Liver (tissue), 9 donors: ENCODE data around the gene GOLGA7B. TPM values are rescaled to one million over a fixed set of nuclear protein-coding genes. Genes with fewer than 3 reads are reported as not detected.

Experiments used
- DNase-seq: peaks from one replicate; pipeline ENCODE4 v3.0.0-alpha.2; 2017; ENCODE audit warnings: low spot score
- H3K27ac ChIP-seq, 2 donors: one replicate each; pipeline ENCODE4 v1.7.0; 2013; ENCODE audit warnings: inconsistent platforms in 2 of 2, low read length in 2 of 2, control low read depth in 1 of 2, low read depth in 1 of 2, mild to moderate bottlenecking in 1 of 2
- H3K27me3 ChIP-seq, 4 donors: one replicate each; pipeline versions ENCODE4 v1.6.1 to v1.7.0; 2013; ENCODE audit warnings: low read length in 3 of 4, inconsistent platforms in 1 of 4, mild to moderate bottlenecking in 1 of 4, moderate library complexity in 1 of 4; ENCODE audit not compliant: control insufficient read depth in 4 of 4, insufficient read depth in 4 of 4
- H3K36me3 ChIP-seq, 4 donors: one replicate each; pipeline versions ENCODE4 v1.6.1 to v1.7.0; 2013; ENCODE audit warnings: low read length in 3 of 4, mild to moderate bottlenecking in 3 of 4, low read depth in 1 of 4, moderate library complexity in 1 of 4; ENCODE audit not compliant: control insufficient read depth in 4 of 4, insufficient read depth in 3 of 4
- H3K4me1 ChIP-seq, 4 donors: one replicate each; pipeline versions ENCODE4 v1.6.1 to v1.7.0; 2013; ENCODE audit warnings: low read length in 3 of 4, mild to moderate bottlenecking in 3 of 4, moderate library complexity in 1 of 4; ENCODE audit not compliant: control insufficient read depth in 4 of 4, insufficient read depth in 4 of 4
- H3K4me3 ChIP-seq, 3 donors: one replicate each; pipeline versions ENCODE4 v1.6.1 to v1.7.0; 2013; ENCODE audit warnings: low read length in 3 of 3, control low read depth in 1 of 3, low read depth in 1 of 3, mild to moderate bottlenecking in 1 of 3
- H3K9ac ChIP-seq, 2 donors: one replicate each; pipeline ENCODE4 v1.7.0; 2013; ENCODE audit warnings: low read length in 2 of 2, mild to moderate bottlenecking in 2 of 2, moderate library complexity in 2 of 2, control low read depth in 1 of 2, low read depth in 1 of 2
- H3K9me3 ChIP-seq, 4 donors: one replicate each; pipeline versions ENCODE4 v1.6.1 to v1.7.0; 2013; ENCODE audit warnings: low read length in 3 of 4; ENCODE audit not compliant: control insufficient read depth in 4 of 4
- EGR1 ChIP-seq, 2 donors: IDR thresholded peaks; 2 replicates each; pipeline ENCODE4 v1.6.1; 2016 to 2018; ENCODE audit warnings: antibody characterized with exemption in 2 of 2, low read depth in 2 of 2
- FOXA1 ChIP-seq: IDR thresholded peaks from 2 replicates; pipeline ENCODE4 v1.6.1; 2016; ENCODE audit warnings: antibody characterized with exemption
- GABPA ChIP-seq, 2 donors: IDR thresholded peaks in 1 of 2; conservative IDR thresholded peaks in 1 of 2; 2 replicates each; pipeline ENCODE4 v1.6.1; 2016; ENCODE audit warnings: antibody characterized with exemption in 2 of 2, mild to moderate bottlenecking in 1 of 2, moderate library complexity in 1 of 2
- HNF4G ChIP-seq: IDR thresholded peaks from 2 replicates; pipeline ENCODE4 v1.6.1; 2016; ENCODE audit warnings: antibody characterized with exemption
- JUND ChIP-seq, 2 donors: IDR thresholded peaks; 2 replicates each; pipeline ENCODE4 v1.6.1; 2016; ENCODE audit warnings: antibody characterized with exemption in 2 of 2
- NR2F2 ChIP-seq: IDR thresholded peaks from 2 replicates; pipeline ENCODE4 v1.6.1; 2016; ENCODE audit warnings: antibody characterized with exemption
- RAD21 ChIP-seq, 2 donors: IDR thresholded peaks; 2 replicates each; pipeline ENCODE4 v1.6.1; 2016; ENCODE audit warnings: antibody characterized with exemption in 2 of 2, mild to moderate bottlenecking in 2 of 2
- RXRA ChIP-seq, 2 donors: IDR thresholded peaks; 2 replicates each; pipeline ENCODE4 v1.6.1; 2017 to 2018; ENCODE audit warnings: antibody characterized with exemption in 2 of 2, mild to moderate bottlenecking in 1 of 2
- SP1 ChIP-seq: IDR thresholded peaks from 2 replicates; pipeline ENCODE4 v1.6.1; 2018; ENCODE audit warnings: antibody characterized with exemption, mild to moderate bottlenecking
- TAF1 ChIP-seq: conservative IDR thresholded peaks from 2 replicates; pipeline ENCODE4 v1.6.1; 2016; ENCODE audit warnings: antibody characterized with exemption, mild to moderate bottlenecking
- YY1 ChIP-seq: IDR thresholded peaks from 2 replicates; pipeline ENCODE4 v1.6.1; 2016; ENCODE audit warnings: antibody characterized with exemption, mild to moderate bottlenecking
- WGBS: extraction: QIAGEN DNeasy Blood & Tissue Kit; methylation state at CpG from one replicate; pipeline ENCODE4 v1.1.7; 2013; 5-methylcytosine and 5-hydroxymethylcytosine counted together
- polyA plus RNA-seq, 2 donors: library from polyadenylated mRNA; stranded (reverse) in 1 of 2; unstranded in 1 of 2; fragments of 200-250 nt in 1 of 2; fragments of >200 nt in 1 of 2; fragmentation: Nextera tagmentation in 1 of 2; extraction: Ambion mirVana in 1 of 2; gene quantifications; one replicate each; pipeline versions ENCODE4 v1.2.1 to v1.2.3, GENCODE V29; 2013 to 2015
- total RNA-seq, 2 donors: library from RNA; depleted of rRNA; stranded (reverse); fragments of >200 nt; gene quantifications; one replicate each; pipeline ENCODE4 v1.2.3, GENCODE V29; 2014
- TF ChIP-seq, protein P1 (sequence below): IDR thresholded peaks from 2 replicates; pipeline ENCODE4 v1.6.1; 2016; ENCODE audit warnings: antibody characterized with exemption
- TF ChIP-seq, protein P2 (sequence below): IDR thresholded peaks from 2 replicates; pipeline ENCODE4 v1.6.1; 2016; ENCODE audit warnings: antibody characterized with exemption
- TF ChIP-seq, protein P3 (sequence below): fragments of 150-350 bp; IDR thresholded peaks from 2 replicates; pipeline ENCODE4 v1.5.1; 2017; ENCODE audit warnings: improper control_type of control experiment, low read depth, low read length; ENCODE audit not compliant: missing input control
- donor health status: healthy.
- donor health status: healthy.
- donor health status: healthy.
- donor health status: healthy.
- donor health status: healthy.

GOLGA7B gene
- total and polyA plus RNA-seq, 4 donors = 0.05 to 0.63 (median 0.40) TPM

DNA sequence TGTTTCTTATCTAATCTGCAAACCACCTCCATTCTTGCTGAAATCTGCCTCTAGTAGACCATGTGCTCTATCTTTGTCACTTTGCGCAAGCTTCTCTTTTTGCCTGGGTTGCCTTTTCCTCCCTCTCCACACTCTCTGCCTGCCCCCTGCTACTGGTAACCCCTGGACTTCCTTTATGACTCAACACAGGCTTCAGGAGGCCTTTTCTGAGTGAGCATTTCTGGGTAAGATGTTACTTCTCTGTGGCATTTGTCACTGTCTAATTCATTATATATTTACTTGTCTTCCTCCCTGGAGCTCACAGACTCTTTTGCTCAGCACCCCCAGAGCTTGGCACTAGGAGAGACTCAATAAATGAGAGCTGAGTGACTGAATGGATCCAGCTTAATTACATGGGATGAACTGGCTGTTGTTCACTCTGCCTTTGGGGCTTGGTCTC is 8.4 kb downstream of the GOLGA7B start:
- Histone ChIP-seq H3K9me3 (no peaks in the 10 kb centered on the region), H3K4me3 (no peak overlapping the region), H3K36me3 (no peaks in the 10 kb centered on the region), H3K4me1 (no peaks in the 10 kb centered on the region), H3K27ac (no peak overlapping the region), H3K27me3 (peaks cover 0 to 2% (median 0%) of the 10 kb centered on the region in 4 donors), H3K9ac (no peak overlapping the region)
- no peak for DNase-seq
- TF ChIP-seq RXRA (IDR thresholded peaks at IDR 0.05) (no peak), HNF4G (no peak), JUND (IDR thresholded peaks at IDR 0.05) (peak in 1 of 2 donors; percentile 8)
- 59% methylated on average over 1 of the region's 1 CpG for WGBS

DNA sequence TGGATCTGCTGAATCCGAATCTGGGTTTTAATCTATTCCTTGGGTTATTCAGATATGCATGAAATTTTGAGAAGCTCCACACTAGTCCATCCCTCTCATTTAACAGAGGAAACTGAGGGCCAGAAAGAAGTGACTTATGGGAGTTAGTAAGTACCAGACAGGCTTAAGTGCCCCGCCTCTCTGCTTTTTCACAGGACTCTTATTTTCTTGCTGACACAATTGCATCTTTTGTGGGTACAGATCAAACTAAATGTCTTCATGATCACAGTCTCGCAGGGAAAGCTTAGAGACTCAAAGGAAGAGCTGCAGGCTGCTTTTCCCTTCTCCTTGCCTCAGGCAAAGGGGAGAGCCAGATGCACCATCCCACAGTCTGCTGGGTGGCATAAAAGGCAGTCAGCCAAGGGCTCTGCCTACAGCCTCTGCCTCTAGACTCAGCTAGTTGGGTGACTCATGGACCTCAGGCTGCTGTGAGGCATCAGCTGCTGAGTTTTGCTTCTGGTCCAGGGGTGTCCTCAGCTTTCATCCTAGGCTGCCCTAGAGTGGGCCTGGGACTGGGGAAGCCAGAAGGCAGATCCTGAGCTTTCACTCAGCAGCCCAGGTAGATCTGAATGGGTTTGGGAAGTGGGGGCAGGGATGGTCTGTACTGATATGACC is 11.6 kb downstream of the GOLGA7B start:
- Histone ChIP-seq H3K4me1 (no peaks in the 10 kb centered on the region), H3K9ac (no peak overlapping the region), H3K36me3 (no peaks in the 10 kb centered on the region), H3K4me3 (no peak overlapping the region), H3K27ac (no peak overlapping the region), H3K9me3 (no peaks in the 10 kb centered on the region), H3K27me3 (peaks cover 0 to 2% (median 0%) of the 10 kb centered on the region in 4 donors)
- WGBS = 68% methylated on average over 3 of the region's 3 CpGs
- no peak for DNase-seq
- TF ChIP-seq FOXA1 = no peak
- no peak for TF ChIP-seq TAF1
- no peak for TF ChIP-seq EGR1 (IDR thresholded peaks at IDR 0.05; ENCODE audit: low read depth in 2 of 2)
- no peak for TF ChIP-seq JUND (IDR thresholded peaks at IDR 0.05)
- TF ChIP-seq HNF4G = no peak
- TF ChIP-seq RXRA (IDR thresholded peaks at IDR 0.05) = no peak
- TF ChIP-seq, protein P1, sequence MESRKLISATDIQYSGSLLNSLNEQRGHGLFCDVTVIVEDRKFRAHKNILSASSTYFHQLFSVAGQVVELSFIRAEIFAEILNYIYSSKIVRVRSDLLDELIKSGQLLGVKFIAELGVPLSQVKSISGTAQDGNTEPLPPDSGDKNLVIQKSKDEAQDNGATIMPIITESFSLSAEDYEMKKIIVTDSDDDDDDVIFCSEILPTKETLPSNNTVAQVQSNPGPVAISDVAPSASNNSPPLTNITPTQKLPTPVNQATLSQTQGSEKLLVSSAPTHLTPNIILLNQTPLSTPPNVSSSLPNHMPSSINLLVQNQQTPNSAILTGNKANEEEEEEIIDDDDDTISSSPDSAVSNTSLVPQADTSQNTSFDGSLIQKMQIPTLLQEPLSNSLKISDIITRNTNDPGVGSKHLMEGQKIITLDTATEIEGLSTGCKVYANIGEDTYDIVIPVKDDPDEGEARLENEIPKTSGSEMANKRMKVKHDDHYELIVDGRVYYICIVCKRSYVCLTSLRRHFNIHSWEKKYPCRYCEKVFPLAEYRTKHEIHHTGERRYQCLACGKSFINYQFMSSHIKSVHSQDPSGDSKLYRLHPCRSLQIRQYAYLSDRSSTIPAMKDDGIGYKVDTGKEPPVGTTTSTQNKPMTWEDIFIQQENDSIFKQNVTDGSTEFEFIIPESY = no peak
- TF ChIP-seq, protein P2, sequence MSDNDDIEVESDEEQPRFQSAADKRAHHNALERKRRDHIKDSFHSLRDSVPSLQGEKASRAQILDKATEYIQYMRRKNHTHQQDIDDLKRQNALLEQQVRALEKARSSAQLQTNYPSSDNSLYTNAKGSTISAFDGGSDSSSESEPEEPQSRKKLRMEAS = no peak
- no peak for TF ChIP-seq SP1
- no peak for TF ChIP-seq YY1
- TF ChIP-seq, protein P3, sequence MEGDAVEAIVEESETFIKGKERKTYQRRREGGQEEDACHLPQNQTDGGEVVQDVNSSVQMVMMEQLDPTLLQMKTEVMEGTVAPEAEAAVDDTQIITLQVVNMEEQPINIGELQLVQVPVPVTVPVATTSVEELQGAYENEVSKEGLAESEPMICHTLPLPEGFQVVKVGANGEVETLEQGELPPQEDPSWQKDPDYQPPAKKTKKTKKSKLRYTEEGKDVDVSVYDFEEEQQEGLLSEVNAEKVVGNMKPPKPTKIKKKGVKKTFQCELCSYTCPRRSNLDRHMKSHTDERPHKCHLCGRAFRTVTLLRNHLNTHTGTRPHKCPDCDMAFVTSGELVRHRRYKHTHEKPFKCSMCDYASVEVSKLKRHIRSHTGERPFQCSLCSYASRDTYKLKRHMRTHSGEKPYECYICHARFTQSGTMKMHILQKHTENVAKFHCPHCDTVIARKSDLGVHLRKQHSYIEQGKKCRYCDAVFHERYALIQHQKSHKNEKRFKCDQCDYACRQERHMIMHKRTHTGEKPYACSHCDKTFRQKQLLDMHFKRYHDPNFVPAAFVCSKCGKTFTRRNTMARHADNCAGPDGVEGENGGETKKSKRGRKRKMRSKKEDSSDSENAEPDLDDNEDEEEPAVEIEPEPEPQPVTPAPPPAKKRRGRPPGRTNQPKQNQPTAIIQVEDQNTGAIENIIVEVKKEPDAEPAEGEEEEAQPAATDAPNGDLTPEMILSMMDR = no peak

DNA sequence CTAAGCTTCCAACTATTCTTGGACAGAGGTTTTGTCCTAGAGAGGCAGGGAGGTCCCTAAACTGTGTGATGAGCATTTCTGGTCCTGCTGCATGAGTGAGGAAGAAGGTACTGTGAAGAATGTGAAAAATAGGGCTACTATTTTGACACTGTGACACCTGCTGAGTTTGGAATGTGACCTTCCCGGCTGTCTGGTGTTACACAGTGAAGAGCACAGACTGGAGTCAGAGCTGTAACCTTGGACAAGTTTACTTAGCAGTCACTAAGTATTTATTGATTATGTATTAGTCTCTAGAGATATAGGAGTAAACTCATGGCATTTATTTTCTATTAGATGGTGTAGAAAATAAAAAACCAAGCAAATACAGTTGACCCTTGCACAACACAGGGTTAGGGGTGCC is 12.3 kb downstream of the GOLGA7B start:
- no peak overlapping the region for H3K4me3 ChIP-seq
- H3K9me3 ChIP-seq = no peaks in the 10 kb centered on the region
- H3K4me1 ChIP-seq = no peaks in the 10 kb centered on the region
- no peak overlapping the region for H3K27ac ChIP-seq
- TF ChIP-seq RAD21 (IDR thresholded peaks at IDR 0.05) (no peak), NR2F2 (peak; percentile 37), GABPA (IDR thresholded peaks at IDR 0.05 in 1 of 2, conservative IDR thresholded peaks at IDR 0.05 in 1 of 2) (no peak), SP1 (no peak)
- WGBS = 13% methylated on average over 1 of the region's 1 CpG
- H3K9ac ChIP-seq = no peak overlapping the region
- DNase-seq = no peak
- no peaks in the 10 kb centered on the region for H3K36me3 ChIP-seq
- H3K27me3 ChIP-seq = peaks cover 0 to 2% (median 0%) of the 10 kb centered on the region in 4 donors
